GM12801 (cell line): ENCODE measurements around the gene PCBP2.

ENCODE experiments used
- CTCF ChIP-seq: IDR thresholded peaks from one replicate; pipeline ENCODE4 v1.5.1; 2011; ENCODE audit warnings: control low read depth; ENCODE audit not compliant: insufficient read length; ENCODE audit errors: extremely low read depth

Gene PCBP2

GRCh38 chr12:53465679-53466078 lies 13.8 kb downstream of the PCBP2 start:
- no peak for TF ChIP-seq CTCF

GRCh38 chr12:53466640-53467039 lies 14.7 kb downstream of the PCBP2 start:
- TF ChIP-seq CTCF, result no peak

GRCh38 chr12:53467082-53467481 lies 15.2 kb downstream of the PCBP2 start:
- no peak for TF ChIP-seq CTCF

GRCh38 chr12:53467880-53468279 lies 16.0 kb downstream of the PCBP2 start:
- no peak for TF ChIP-seq CTCF

GRCh38 chr12:53468282-53468681 lies 16.4 kb downstream of the PCBP2 start:
- no peak for TF ChIP-seq CTCF

GRCh38 chr12:53472056-53472582 lies 20.2 kb downstream of the PCBP2 start:
- TF ChIP-seq CTCF, result no peak

- TF ChIP-seq CTCF, result no peak
These were observed 22.2 kb downstream of the PCBP2 start for GRCh38 chr12:53474077-53474476.

GRCh38 chr12:53474819-53475218 lies 22.9 kb downstream of the PCBP2 start:
- no peak for TF ChIP-seq CTCF
